ENCODE data around the gene RTN4R. TPM values are rescaled to one million over a fixed set of nuclear protein-coding genes. Genes with fewer than 3 reads are reported as not detected.

The RTN4R gene
- total and polyA plus RNA-seq, 9 of the 15 experiments (the other 6 are each of a cell fraction or from before 2014, with no cell fraction given), result 0.04 to 2.8 (median 1.4) TPM; not detected in 3

DNA sequence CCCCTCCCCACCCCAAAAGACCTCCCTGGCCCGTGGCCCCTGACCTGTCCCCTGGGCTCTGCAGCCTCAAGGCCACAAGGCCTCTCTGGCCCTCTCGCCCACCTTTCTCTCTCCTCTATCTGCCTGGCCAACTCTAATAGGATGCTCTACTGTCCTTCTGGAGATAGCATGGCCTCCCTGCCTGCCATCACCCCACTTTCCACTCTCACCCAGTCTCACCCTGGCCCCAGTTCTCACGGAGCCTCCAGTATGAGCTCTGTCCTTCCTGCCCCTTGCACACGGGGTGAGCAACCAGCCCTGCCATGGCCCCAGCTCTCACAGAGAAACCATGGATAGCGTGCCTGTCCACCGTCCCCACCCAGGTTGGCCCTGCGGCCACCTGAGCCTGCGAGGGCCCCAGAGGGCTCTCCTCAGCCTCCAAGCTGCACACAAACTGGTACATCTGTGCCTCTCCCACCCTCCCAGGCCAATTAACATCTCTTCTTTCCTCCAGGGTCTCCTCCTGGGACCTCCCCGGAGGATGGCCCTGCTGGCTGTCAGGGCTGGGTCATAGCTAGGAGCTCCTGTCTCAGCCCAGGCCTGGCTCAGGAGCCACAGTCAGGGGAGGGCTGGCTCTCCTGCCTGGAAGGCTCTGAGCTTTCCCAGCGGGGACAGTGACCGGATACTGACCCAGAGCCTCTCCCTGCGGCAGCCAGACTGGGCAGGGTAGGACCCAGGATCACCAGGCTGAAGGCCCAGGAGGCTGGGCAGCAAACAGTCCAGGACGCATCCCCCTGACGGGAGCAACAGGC lies 22.3 kb downstream of the RTN4R start (continued):
- TF ChIP-seq, protein P1, sequence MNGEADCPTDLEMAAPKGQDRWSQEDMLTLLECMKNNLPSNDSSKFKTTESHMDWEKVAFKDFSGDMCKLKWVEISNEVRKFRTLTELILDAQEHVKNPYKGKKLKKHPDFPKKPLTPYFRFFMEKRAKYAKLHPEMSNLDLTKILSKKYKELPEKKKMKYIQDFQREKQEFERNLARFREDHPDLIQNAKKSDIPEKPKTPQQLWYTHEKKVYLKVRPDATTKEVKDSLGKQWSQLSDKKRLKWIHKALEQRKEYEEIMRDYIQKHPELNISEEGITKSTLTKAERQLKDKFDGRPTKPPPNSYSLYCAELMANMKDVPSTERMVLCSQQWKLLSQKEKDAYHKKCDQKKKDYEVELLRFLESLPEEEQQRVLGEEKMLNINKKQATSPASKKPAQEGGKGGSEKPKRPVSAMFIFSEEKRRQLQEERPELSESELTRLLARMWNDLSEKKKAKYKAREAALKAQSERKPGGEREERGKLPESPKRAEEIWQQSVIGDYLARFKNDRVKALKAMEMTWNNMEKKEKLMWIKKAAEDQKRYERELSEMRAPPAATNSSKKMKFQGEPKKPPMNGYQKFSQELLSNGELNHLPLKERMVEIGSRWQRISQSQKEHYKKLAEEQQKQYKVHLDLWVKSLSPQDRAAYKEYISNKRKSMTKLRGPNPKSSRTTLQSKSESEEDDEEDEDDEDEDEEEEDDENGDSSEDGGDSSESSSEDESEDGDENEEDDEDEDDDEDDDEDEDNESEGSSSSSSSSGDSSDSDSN (IDR thresholded peaks at IDR 0.05; ENCODE audit: borderline replicate concordance in 1 of 2, low read depth in 2 of 2, low read length in 2 of 2), result 0 out of 4 replicates have a peak, but pooled peaks of 1 of the 2 experiments have one; percentile 26
- TF ChIP-seq, protein P2, sequence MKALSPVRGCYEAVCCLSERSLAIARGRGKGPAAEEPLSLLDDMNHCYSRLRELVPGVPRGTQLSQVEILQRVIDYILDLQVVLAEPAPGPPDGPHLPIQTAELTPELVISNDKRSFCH (CRISPR knock-in tag; IDR thresholded peaks at IDR 0.05), result no peak
- TF ChIP-seq, protein P2 (tag; IDR thresholded peaks at IDR 0.05), result 0 out of 2 replicates have a peak, but pooled peaks have one; percentile 42
- TF ChIP-seq DPF2 (IDR thresholded peaks at IDR 0.05) (no peak), MYNN (IDR thresholded peaks at IDR 0.05) (0 out of 2 replicates have a peak, but pooled peaks have one; percentile 11), MYNN (CRISPR knock-in tag; IDR thresholded peaks at IDR 0.05) (no peak), ELF4 (CRISPR knock-in tag; IDR thresholded peaks at IDR 0.05) (peak; percentile 27; the same call in 1 of the 2 replicates), SMARCA5 (IDR thresholded peaks at IDR 0.05) (0 out of 2 replicates have a peak, but pooled peaks have one; percentile 30), ZNF133 (CRISPR knock-in tag; IDR thresholded peaks at IDR 0.05) (0 out of 2 replicates have a peak, but pooled peaks have one; percentile 35), ZNF165 (CRISPR knock-in tag; IDR thresholded peaks at IDR 0.05; ENCODE audit: borderline replicate concordance) (peak; percentile 26; the same call in 1 of the 2 replicates)
- TF ChIP-seq, protein P3, sequence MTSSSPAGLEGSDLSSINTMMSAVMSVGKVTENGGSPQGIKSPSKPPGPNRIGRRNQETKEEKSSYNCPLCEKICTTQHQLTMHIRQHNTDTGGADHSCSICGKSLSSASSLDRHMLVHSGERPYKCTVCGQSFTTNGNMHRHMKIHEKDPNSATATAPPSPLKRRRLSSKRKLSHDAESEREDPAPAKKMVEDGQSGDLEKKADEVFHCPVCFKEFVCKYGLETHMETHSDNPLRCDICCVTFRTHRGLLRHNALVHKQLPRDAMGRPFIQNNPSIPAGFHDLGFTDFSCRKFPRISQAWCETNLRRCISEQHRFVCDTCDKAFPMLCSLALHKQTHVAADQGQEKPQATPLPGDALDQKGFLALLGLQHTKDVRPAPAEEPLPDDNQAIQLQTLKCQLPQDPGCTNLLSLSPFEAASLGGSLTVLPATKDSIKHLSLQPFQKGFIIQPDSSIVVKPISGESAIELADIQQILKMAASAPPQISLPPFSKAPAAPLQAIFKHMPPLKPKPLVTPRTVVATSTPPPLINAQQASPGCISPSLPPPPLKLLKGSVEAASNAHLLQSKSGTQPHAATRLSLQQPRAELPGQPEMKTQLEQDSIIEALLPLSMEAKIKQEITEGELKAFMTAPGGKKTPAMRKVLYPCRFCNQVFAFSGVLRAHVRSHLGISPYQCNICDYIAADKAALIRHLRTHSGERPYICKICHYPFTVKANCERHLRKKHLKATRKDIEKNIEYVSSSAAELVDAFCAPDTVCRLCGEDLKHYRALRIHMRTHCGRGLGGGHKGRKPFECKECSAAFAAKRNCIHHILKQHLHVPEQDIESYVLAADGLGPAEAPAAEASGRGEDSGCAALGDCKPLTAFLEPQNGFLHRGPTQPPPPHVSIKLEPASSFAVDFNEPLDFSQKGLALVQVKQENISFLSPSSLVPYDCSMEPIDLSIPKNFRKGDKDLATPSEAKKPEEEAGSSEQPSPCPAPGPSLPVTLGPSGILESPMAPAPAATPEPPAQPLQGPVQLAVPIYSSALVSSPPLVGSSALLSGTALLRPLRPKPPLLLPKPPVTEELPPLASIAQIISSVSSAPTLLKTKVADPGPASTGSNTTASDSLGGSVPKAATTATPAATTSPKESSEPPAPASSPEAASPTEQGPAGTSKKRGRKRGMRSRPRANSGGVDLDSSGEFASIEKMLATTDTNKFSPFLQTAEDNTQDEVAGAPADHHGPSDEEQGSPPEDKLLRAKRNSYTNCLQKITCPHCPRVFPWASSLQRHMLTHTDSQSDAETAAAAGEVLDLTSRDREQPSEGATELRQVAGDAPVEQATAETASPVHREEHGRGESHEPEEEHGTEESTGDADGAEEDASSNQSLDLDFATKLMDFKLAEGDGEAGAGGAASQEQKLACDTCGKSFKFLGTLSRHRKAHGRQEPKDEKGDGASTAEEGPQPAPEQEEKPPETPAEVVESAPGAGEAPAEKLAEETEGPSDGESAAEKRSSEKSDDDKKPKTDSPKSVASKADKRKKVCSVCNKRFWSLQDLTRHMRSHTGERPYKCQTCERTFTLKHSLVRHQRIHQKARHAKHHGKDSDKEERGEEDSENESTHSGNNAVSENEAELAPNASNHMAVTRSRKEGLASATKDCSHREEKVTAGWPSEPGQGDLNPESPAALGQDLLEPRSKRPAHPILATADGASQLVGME (CRISPR knock-in tag; IDR thresholded peaks at IDR 0.05), result 0 out of 2 replicates have a peak, but pooled peaks have one; percentile 37
- TF ChIP-seq, protein P4, sequence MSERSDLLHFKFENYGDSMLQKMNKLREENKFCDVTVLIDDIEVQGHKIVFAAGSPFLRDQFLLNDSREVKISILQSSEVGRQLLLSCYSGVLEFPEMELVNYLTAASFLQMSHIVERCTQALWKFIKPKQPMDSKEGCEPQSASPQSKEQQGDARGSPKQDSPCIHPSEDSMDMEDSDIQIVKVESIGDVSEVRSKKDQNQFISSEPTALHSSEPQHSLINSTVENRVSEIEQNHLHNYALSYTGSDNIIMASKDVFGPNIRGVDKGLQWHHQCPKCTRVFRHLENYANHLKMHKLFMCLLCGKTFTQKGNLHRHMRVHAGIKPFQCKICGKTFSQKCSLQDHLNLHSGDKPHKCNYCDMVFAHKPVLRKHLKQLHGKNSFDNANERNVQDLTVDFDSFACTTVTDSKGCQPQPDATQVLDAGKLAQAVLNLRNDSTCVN (CRISPR knock-in tag; IDR thresholded peaks at IDR 0.05), result 0 out of 2 replicates have a peak, but pooled peaks have one; percentile 41
- TF ChIP-seq, protein P5, sequence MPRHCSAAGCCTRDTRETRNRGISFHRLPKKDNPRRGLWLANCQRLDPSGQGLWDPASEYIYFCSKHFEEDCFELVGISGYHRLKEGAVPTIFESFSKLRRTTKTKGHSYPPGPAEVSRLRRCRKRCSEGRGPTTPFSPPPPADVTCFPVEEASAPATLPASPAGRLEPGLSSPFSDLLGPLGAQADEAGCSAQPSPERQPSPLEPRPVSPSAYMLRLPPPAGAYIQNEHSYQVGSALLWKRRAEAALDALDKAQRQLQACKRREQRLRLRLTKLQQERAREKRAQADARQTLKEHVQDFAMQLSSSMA (CRISPR knock-in tag; IDR thresholded peaks at IDR 0.05), result no peak

All from K562 (cell line).